DOHH2 (cell line): Measurements from ENCODE around the gene ZNF236.

Source experiments
- EZH2phosphoT487 ChIP-seq: fragments of 200-600 bp; sonication (generic); IDR thresholded peaks from 2 replicates; pipeline ENCODE4 v1.6.1; 2017; ENCODE audit warnings: borderline replicate concordance, mild to moderate bottlenecking, antibody characterized with exemption, low read length, moderate library complexity, mixed read lengths
- TF ChIP-seq, protein P1 (sequence below): fragments of 200-600 bp; sonication (generic); IDR thresholded peaks from one replicate; pipeline ENCODE4 v1.5.1; 2014; ENCODE audit warnings: antibody characterized with exemption, mild to moderate bottlenecking, low read depth, low read length; ENCODE audit not compliant: poor library complexity, severe bottlenecking

DNA sequence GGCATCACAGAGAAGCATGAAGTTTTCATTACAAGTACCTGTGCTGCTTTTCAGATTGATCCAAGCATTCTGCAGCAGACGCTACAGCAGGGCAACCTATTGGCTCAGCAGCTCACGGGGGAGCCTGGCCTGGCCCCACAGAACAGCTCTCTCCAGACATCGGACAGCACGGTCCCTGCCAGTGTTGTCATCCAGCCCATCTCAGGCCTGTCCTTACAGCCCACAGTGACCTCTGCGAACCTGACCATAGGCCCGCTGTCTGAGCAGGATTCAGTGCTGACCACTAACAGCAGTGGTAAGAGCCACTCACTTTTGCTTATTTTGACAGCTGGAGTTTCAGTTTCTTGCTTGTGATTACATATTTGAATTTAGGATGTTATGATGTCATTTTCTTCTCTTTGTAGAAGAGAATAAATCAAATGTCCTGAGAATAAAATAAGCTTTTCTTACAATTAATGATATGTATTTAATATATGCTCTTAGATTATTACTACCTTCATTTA is 104.9 kb downstream of the ZNF236 start:
- TF ChIP-seq EZH2phosphoT487, result no peak
- TF ChIP-seq, protein P1, sequence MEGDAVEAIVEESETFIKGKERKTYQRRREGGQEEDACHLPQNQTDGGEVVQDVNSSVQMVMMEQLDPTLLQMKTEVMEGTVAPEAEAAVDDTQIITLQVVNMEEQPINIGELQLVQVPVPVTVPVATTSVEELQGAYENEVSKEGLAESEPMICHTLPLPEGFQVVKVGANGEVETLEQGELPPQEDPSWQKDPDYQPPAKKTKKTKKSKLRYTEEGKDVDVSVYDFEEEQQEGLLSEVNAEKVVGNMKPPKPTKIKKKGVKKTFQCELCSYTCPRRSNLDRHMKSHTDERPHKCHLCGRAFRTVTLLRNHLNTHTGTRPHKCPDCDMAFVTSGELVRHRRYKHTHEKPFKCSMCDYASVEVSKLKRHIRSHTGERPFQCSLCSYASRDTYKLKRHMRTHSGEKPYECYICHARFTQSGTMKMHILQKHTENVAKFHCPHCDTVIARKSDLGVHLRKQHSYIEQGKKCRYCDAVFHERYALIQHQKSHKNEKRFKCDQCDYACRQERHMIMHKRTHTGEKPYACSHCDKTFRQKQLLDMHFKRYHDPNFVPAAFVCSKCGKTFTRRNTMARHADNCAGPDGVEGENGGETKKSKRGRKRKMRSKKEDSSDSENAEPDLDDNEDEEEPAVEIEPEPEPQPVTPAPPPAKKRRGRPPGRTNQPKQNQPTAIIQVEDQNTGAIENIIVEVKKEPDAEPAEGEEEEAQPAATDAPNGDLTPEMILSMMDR, result no peak
